Kidney epithelial cell (primary cell): ENCODE measurements around the gene SEMA3C. TPM values are rescaled to one million over a fixed set of nuclear protein-coding genes. Genes with fewer than 3 reads are reported as not detected.

Experiments used
- DNase-seq: peaks from one replicate; pipeline ENCODE4 v3.0.0-alpha.2; 2010; ENCODE audit warnings: low read depth
- H3K27me3 ChIP-seq: 2 replicates; pipeline ENCODE4 v1.6.0; 2011; ENCODE audit warnings: low read length; ENCODE audit not compliant: control insufficient read depth, insufficient read depth
- H3K36me3 ChIP-seq: 2 replicates; pipeline ENCODE4 v1.5.1; 2011; ENCODE audit warnings: low read length; ENCODE audit not compliant: control insufficient read depth, insufficient read depth
- H3K4me3 ChIP-seq: 2 replicates; pipeline ENCODE4 v1.5.1; 2011; ENCODE audit warnings: low read depth, mild to moderate bottlenecking, control low read depth, low read length
- total RNA-seq: library from RNA; depleted of rRNA; stranded (reverse); fragments of >200 nt; gene quantifications from 2 replicates; pipeline ENCODE4 v1.2.3, GENCODE V29; 2015
- TF ChIP-seq, protein P1 (sequence below): IDR thresholded peaks from 2 replicates; pipeline ENCODE4 v1.5.1; 2011; ENCODE audit warnings: mild to moderate bottlenecking, moderate library complexity, low read length, control low read depth, inconsistent platforms; ENCODE audit not compliant: insufficient read depth, poor library complexity, severe bottlenecking

SEMA3C gene
- total RNA-seq, 1 donor from 2014 or later = 113 TPM

- H3K27me3 ChIP-seq = no peaks in the 10 kb centered on the region
- H3K36me3 ChIP-seq = no peaks in the 10 kb centered on the region
- H3K4me3 ChIP-seq = no peak overlapping the region
- no peak for DNase-seq
- TF ChIP-seq, protein P1, sequence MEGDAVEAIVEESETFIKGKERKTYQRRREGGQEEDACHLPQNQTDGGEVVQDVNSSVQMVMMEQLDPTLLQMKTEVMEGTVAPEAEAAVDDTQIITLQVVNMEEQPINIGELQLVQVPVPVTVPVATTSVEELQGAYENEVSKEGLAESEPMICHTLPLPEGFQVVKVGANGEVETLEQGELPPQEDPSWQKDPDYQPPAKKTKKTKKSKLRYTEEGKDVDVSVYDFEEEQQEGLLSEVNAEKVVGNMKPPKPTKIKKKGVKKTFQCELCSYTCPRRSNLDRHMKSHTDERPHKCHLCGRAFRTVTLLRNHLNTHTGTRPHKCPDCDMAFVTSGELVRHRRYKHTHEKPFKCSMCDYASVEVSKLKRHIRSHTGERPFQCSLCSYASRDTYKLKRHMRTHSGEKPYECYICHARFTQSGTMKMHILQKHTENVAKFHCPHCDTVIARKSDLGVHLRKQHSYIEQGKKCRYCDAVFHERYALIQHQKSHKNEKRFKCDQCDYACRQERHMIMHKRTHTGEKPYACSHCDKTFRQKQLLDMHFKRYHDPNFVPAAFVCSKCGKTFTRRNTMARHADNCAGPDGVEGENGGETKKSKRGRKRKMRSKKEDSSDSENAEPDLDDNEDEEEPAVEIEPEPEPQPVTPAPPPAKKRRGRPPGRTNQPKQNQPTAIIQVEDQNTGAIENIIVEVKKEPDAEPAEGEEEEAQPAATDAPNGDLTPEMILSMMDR = no peak
These were observed 8.6 kb downstream of the SEMA3C start for GRCh38 chr7:80910228-80910627.

- Histone ChIP-seq H3K4me3 (no peak overlapping the region), H3K27me3 (no peaks in the 10 kb centered on the region), H3K36me3 (no peaks in the 10 kb centered on the region)
- TF ChIP-seq, protein P1 = no peak
- no peak for DNase-seq
These were observed 10.5 kb downstream of the SEMA3C start for GRCh38 chr7:80908360-80908797.

DNA sequence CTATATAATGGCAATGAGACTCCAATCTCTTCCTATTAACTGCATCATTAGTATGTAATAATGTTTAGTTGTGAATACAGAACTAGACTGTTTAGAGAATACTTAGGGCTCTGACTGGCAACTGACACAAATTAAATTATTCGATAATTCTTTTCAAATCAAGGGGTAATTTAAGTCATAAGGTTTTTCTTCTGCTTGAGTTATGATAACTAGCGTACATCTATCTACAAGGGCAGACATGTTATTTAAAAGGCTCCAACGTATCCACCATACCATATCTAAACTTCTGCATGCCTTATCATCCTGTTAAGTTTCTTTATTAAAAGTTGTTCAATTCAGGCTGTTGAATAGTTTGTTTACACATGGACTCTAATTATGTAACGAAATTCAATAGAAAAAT is 11.2 kb downstream of the SEMA3C start:
- no peak for DNase-seq
- TF ChIP-seq, protein P1 = no peak
- Histone ChIP-seq H3K27me3 (no peaks in the 10 kb centered on the region), H3K4me3 (no peak overlapping the region), H3K36me3 (no peaks in the 10 kb centered on the region)

- Histone ChIP-seq H3K4me3 (no peak overlapping the region), H3K27me3 (no peaks in the 10 kb centered on the region), H3K36me3 (no peaks in the 10 kb centered on the region)
- no peak for DNase-seq
- TF ChIP-seq, protein P1 = no peak
These were observed 11.7 kb downstream of the SEMA3C start for GRCh38 chr7:80907141-80907601.

GRCh38 chr7:80905334-80905733 is 13.5 kb downstream of the SEMA3C start:
- no peak for DNase-seq
- H3K36me3 ChIP-seq = no peaks in the 10 kb centered on the region
- H3K4me3 ChIP-seq = no peak overlapping the region
- TF ChIP-seq, protein P1 = no peak
- no peaks in the 10 kb centered on the region for H3K27me3 ChIP-seq

- H3K36me3 ChIP-seq = no peaks in the 10 kb centered on the region
- no peaks in the 10 kb centered on the region for H3K27me3 ChIP-seq
- TF ChIP-seq, protein P1 = no peak
- no peak for DNase-seq
- no peak overlapping the region for H3K4me3 ChIP-seq
These were observed 16.0 kb downstream of the SEMA3C start for GRCh38 chr7:80902716-80903308.
